Body of pancreas (tissue), 4 donors: ENCODE data around the gene CPEB2.

Experiments
- CTCF ChIP-seq, 7 experiments: fragments of 450-650 bp in 4 of 7; fragments of 200-600 bp in 3 of 7; sonication (generic) in 3 of 7; IDR thresholded peaks; one replicate each; pipeline ENCODE4 v1.5.1; 2016 to 2019; ENCODE audit warnings: antibody characterized with exemption in 7 of 7
- POLR2A ChIP-seq, 3 donors: fragments of 450-650 bp; IDR thresholded peaks; one replicate each; pipeline ENCODE4 v1.6.1; 2016; ENCODE audit warnings: antibody characterized with exemption in 3 of 3, mild to moderate bottlenecking in 2 of 3

GRCh38 chr4:14965071-14965470 lies 37.2 kb upstream of the CPEB2 start:
- TF ChIP-seq CTCF (IDR thresholded peaks at IDR 0.05) (no peak), POLR2A (IDR thresholded peaks at IDR 0.05) (no peak)
